ENCODE data around the gene ANAPC4. TPM values are rescaled to one million over a fixed set of nuclear protein-coding genes. Genes with fewer than 3 reads are reported as not detected.

The ANAPC4 gene
- total RNA-seq, 1 donor from 2014 or later, result 25.9 TPM

GRCh38 chr4:25467843-25468242, 90.8 kb downstream of the ANAPC4 start:
- Mint-ChIP-seq H3K27ac (ENCODE audit: unreplicated experiment) (no peak overlapping the region), H3K9me3 (ENCODE audit: unreplicated experiment) (peaks cover 4% of the 10 kb centered on the region), H3K4me1 (ENCODE audit: unreplicated experiment) (peaks cover 6% of the 10 kb centered on the region), H3K4me3 (ENCODE audit: unreplicated experiment) (no peak overlapping the region), H3K36me3 (ENCODE audit: unreplicated experiment) (no peaks in the 10 kb centered on the region), H3K27me3 (ENCODE audit: unreplicated experiment) (no peaks in the 10 kb centered on the region)
- no peak for TF ChIP-seq CTCF (IDR thresholded peaks at IDR 0.05)
- DNase-seq (ENCODE audit: extremely low spot score, unreplicated experiment), result no peak

Other genes starting within 250 kb of the ANAPC4 start
- 7.8 and 11.6 TPM in 2 replicates for gene SEPSECS, start 216.8 kb upstream of the ANAPC4 start, total RNA-seq
- gene PI4K2B, start 143.2 kb upstream of the ANAPC4 start, total RNA-seq, result 9.7 and 11.1 TPM in 2 replicates
- gene ZCCHC4, start 64.5 kb upstream of the ANAPC4 start, total RNA-seq, result 9.4 and 9.5 TPM in 2 replicates